CD4-positive, alpha-beta T cell treated with Interleukin-6 for 4 hours (primary cell): ENCODE measurements around the gene KLB.
"Not testable (repeated sequence)": the region's sequence is repeated elsewhere in the genome, so short reads cannot be mapped to it uniquely, and the experiment has no call there.

Source experiments
- DNase-seq: peaks from one replicate; pipeline ENCODE4 v3.0.0-alpha.2; 2020; ENCODE audit warnings: mixed read lengths

Gene KLB

GRCh38 chr4:39406763-39407583, at the start of gene KLB:
KLB (plus strand) TSS chr4:39406930; CDS start chr4:39406950, 20 bp downstream.
- DNase-seq = no peak

- DNase-seq = no peak
These were observed 49.7 kb upstream of the KLB start for GRCh38 chr4:39357002-39357401.

- not testable (repeated sequence) for DNase-seq
These were observed 46.1 kb upstream of the KLB start for GRCh38 chr4:39360611-39361010.

DNA sequence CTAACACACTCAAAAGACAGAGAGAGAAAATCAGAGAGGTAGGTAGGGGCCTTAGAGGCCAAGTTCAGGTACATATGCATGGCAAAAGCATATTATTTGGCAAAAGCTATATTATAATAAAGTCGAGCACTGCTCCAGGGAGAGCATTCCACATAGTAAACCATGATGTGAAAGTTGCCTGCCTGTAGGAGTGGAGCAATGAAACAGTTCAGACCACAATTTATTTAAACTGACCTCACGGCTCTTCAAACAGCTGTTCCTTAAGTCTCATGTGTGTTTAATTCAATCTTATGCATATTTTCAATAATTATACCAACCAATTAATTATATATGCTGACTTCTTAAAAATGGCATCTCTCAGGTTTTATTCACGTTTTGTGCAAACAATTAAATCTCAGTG, 43.9 kb upstream of the KLB start:
- DNase-seq = no peak

GRCh38 chr4:39363773-39364393, 42.8 kb upstream of the KLB start:
- DNase-seq = no peak

GRCh38 chr4:39365360-39365759, 41.4 kb upstream of the KLB start:
- DNase-seq = no peak

DNA sequence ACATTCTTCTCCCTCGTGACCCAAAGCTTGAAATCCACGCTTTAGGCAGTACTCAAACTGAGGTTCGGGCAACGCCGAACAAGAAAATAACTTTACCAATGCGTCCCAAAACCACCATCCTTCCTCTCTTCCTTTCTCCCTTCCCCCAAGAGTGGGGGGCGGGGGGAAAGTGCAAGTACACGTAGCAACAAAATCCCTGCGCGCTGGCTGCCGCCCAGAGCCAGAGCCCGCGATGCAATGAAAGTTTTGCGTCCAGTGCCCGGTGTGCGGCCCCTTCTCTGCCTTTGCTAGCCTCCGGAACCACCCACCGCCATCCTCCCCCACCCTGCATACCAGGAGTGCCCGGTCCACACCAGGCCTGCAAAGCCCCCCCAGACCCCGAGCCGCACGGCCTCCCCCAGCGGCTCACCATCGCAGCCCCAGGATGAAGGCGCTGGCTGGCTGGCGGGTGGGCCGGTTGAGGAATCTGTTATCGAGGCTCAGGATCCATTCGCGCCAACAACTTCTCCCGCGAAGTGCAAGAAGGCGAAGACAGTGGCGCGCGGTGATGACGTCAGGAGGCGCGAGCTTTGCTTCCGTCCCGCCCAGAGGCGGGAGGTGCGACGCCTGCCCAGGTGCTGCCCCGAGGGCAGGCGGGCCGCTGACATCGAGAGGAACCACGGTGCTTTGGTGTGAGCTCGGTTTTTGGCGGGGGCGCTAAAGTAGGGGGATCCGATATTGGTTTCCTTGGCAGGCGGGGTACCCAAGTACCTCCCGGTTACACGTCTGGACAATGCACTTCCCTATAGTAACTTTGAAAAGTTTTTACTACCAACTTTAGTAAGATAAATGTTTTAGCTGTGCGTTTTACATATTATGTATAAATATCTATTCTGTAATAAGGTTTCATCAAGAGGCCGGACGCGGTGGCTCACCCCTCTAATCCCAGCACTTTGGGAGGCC, 40.6 kb upstream of the KLB start, which contains the start of gene RFC1:
TSS of gene RFC1 (minus strand) at position 533 of the 942 bp plus-strand sequence. CDS start at position 412, 121 bp downstream.
- DNase-seq = peak; percentile 94

DNA sequence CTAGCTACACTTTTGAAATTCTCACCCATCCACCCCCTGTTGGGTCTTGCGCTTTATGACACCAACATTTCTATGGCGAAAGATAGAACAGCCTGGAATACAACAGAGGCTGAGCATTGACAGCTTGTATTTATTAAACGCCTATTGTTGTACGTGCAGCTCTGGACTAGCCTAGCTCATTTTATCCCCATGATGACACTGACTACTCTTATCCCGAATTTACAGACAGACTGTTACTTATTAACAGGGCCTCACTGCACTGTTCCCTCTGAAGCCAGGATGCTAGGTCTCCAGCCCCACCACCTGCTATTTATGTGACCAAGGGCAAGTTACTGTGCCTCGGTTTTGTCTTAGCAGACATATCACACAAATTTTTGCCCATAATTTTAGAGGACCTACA, 39.6 kb upstream of the KLB start:
- DNase-seq = no peak

GRCh38 chr4:39369301-39369700, 37.4 kb upstream of the KLB start:
- no peak for DNase-seq

GRCh38 chr4:39371209-39371608, 35.5 kb upstream of the KLB start:
- not testable (repeated sequence) for DNase-seq

DNA sequence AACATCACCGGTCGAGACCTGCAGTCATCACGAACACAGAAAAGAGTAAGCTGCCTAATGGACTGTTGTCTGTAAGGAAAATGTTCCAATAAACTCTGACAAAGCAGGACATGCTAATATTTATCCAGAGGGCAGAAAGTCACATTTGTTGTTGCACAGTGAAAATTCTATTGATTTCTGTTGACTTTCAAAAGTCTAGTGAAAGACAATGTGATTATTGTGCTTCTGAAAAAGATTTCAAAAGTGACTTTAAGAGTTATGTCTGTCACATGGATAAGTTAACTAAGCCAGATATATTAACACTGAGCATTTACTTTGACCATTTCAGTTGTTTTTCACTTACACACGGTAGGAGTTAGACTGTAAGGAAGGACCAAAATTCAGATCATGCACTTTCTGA, 31.3 kb upstream of the KLB start:
- no peak for DNase-seq

GRCh38 chr4:39383690-39384089, 23.0 kb upstream of the KLB start:
- no peak for DNase-seq

DNA sequence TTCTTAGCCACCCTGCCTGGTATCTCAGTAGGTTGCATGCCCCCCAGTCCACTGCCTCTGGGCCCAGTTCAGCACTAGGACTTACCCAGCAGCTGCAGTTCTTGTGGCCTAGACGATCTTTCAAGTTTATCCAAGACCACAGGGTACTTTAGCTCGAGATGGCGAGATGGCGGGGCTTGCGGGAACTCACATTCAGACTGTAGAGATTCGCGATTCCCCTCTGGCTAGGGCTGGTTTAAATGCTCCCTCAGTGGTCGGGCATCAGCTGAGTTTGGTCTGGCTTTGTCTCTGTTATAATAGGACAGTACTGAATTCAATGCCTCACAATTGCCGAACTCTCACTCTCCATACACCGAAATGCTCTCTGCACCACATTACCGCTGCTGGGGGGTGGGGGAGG, 22.2 kb upstream of the KLB start:
- DNase-seq = no peak

- no peak for DNase-seq
These were observed 16.1 kb upstream of the KLB start for GRCh38 chr4:39390603-39391002.

GRCh38 chr4:39394706-39395105, 12.0 kb upstream of the KLB start:
- peak; percentile 6 for DNase-seq

DNA sequence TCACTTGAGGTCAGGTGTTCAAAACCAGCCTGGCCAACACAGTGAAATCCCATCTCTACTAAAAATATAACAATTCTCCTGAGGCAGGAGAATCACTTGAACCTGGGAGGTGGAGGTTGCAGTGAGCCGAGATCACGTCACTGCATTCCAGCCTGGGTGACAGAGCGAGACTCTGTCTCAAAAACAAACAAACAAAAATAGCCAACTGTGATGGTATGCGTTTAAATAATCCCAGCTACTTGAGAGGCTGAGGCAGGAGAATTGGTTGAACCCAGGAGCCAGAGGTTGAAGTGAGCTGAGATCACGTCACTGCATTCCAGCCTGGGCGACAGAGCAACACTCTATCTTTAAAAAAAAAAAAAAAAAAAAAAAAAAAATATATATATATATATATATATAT, 5.1 kb upstream of the KLB start:
- not testable (repeated sequence) for DNase-seq

- no peak for DNase-seq
These were observed 805 bp downstream of the KLB start for GRCh38 chr4:39407584-39407885.

DNA sequence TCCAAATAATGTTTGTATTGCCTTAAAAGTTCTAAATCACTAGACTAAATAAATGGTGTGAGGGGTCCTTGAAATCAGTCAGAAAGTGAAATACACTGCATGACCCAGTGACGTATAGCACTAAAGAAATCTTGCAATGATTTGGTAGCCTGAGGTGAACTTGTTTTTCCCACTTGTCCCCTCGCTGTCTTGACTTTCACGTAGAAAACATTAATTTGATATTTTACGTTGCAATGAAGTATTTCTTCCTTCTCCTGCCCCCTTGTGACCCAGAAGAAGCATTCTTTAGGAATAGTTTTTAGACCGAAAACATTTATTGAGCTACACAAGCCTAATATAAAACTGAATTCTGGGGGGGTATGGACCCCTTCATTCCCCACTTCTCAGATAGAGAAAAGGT, 3.7 kb downstream of the KLB start:
- no peak for DNase-seq

DNA sequence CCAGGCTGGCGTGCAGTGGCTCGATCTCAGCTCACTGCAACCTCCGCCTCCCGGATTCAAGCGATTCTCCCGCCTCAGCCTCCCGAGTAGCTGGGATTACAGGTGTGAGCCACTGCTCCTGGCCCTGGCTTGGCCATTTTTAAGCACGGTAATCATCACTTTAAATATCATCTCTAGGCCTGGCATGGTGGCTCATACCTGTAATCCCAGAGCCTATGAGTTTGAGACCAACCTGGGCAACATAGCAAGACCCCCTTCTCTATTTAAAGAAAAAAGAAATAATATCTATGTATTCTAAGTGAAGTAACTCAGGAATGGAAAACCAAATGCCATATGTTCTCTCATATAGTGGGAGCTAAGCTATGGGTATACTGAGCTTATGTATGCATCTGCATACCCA, 4.8 kb downstream of the KLB start:
- DNase-seq = not testable (repeated sequence)

- DNase-seq = no peak
These were observed 9.1 kb downstream of the KLB start for GRCh38 chr4:39415678-39416283.

DNA sequence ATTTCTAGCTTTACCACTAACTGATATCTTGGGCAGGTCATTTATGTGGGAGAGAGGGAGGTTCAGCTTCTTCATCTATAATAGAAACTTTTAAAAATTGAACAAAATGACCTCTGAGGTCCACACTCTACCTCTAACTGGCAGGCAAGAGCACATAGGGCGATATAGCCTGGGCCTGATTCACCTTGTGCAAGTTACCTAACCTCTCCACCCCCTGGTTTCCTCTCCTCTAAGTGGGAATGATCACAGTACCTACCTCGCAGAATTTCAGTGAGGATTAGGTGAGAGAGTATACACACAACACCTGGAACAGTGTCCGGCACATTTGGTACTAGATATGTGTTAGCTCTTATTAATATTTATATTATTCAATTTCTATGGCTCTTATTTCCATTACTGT, 15.5 kb downstream of the KLB start:
- DNase-seq = no peak

- not testable (repeated sequence) for DNase-seq
These were observed 18.6 kb downstream of the KLB start for GRCh38 chr4:39425297-39425696.

DNA sequence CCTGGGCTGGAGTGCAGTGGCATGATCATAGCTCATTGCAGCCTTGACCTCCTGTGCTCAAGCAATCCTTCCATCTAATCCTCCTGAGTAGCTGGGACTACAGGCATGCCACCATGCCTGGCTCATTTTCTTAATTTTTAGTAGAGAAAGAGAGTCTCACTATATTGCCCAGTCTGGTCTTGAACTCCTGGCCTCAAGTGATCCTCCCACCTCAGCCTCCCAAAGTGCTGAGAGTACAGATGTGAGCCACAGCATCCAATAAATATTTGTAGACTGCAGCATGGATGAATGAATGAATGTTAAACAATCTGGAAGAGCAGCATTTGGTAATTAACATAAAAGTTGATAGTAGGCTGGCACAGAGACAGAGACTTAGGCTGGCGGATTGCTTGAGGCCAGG, 20.0 kb downstream of the KLB start:
- no peak for DNase-seq
